ENCODE data around the gene SPOCK1. TPM values are rescaled to one million over a fixed set of nuclear protein-coding genes. Genes with fewer than 3 reads are reported as not detected.
A peak's percentile ranks its signal among the peaks of the same experiment; 100 is the strongest.

Gene SPOCK1
- total and polyA plus RNA-seq, 2 donors (not counting 3 experiments of a cell fraction or from before 2014, with no cell fraction given), result 144 to 280 TPM

DNA sequence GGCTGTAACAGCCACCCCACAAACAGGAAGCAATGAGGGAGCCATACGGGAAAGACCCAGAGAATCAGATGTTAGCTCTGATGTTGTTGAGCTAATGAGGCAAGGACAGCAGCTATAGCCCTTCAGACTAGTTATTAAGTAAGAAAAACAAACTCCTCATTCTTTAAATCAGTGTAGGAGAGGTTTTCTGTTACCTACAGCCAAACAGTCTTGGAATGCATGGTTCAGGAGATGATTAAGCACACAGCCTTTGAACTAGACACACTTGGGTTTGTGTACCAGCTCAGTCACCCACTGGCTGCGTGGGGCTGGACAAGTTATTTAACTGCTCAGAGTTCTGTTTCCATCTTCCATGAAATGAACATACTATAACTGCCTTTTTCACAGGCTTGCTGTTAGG is 68.1 kb downstream of the SPOCK1 start:
- no peaks in the 10 kb centered on the region for H4K20me1 ChIP-seq (replicated peaks; ENCODE audit: control insufficient read depth, extremely low read depth, insufficient read depth, low read length)

DNA sequence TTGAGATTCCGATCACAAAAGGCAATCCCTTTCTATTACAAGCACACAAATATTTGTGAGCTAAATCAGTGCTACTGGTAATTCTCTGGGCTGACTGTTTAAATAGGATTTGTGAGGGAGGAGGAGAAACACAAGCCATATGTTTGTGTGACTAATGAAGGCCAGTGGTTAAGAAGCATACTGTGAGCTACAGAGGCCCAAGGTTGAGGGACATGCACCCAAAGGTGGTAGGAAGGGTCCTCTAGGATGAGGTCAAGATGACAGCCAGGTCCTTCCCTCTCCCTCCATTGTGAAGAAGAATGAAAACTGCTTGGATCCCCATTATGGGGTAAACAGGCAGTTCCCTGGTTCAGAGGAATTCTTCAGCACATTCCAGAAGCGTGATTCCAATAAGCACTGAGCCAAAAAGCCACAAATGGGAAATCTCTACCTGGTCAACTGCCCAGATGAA is 83.9 kb downstream of the SPOCK1 start:
- FAIRE-seq, result no peak

More for the DNA sequence above, 68.1 kb downstream of the SPOCK1 start:
- dilution Hi-C loops (cut with MboI; ENCODE audit: extremely low pct_ligation_motif_present, low sequenced_read_pairs), result no loop called here
- intact Hi-C loops (cut with micrococcal nuclease), result no loop called here
- H2AFZ ChIP-seq (ENCODE audit: low read depth, low read length), result no peak overlapping the region
- no peaks in the 10 kb centered on the region for H3K27me3 ChIP-seq (ENCODE audit: control insufficient read depth in 2 of 2, insufficient read depth in 2 of 2, low read length in 2 of 2)
- TF ChIP-seq EZH2 (IDR thresholded peaks at IDR 0.05; ENCODE audit: borderline replicate concordance, low read depth, low read length, severe bottlenecking) (no peak), MYC (IDR thresholded peaks at IDR 0.05; ENCODE audit: low read depth, low read length) (no peak)
- H3K9ac ChIP-seq (replicated peaks; ENCODE audit: extremely low read depth, insufficient read depth, low read length), result no peak overlapping the region
- no peaks in the 10 kb centered on the region for H3K9me3 ChIP-seq (replicated peaks; ENCODE audit: control insufficient read depth, insufficient read depth, low read length)
- H3K4me1 ChIP-seq (ENCODE audit: control insufficient read depth, extremely low read depth, insufficient read depth, low read length), result peaks cover under 1% of the 10 kb centered on the region
- no peak overlapping the region for H3K4me3 ChIP-seq (replicated peaks in 1 of 3; ENCODE audit: insufficient read depth in 1 of 3, low read depth in 1 of 3, low read length in 3 of 3)
- no peak for FAIRE-seq
- no peaks in the 10 kb centered on the region for H3K36me3 ChIP-seq (ENCODE audit: control insufficient read depth in 2 of 2, extremely low read depth in 1 of 2, insufficient read depth in 2 of 2, low read length in 2 of 2)
- no peak for DNase-seq (ENCODE audit: low read depth, low spot score)
- no peaks in the 10 kb centered on the region for H3K9me1 ChIP-seq (replicated peaks; ENCODE audit: control insufficient read depth, extremely low read depth, insufficient read depth, low read length)
- CTCF ChIA-PET, result interaction anchor here (0.6 to 0.9 kb wide), 2 partner anchors 86 to 111 kb away, joined by 3 read pairs; no protein-coding TSS in a partner anchor
- peaks cover 58% of the 10 kb centered on the region for H3K79me2 ChIP-seq (ENCODE audit: control insufficient read depth, insufficient read depth, low read length)
- no peak overlapping the region for H3K4me2 ChIP-seq (ENCODE audit: insufficient read depth, low read length)
- POLR2A ChIA-PET, result no interaction called here
- no TSS peak for BruUV-seq (replicated peaks)
- no peak overlapping the region for H3K27ac ChIP-seq (ENCODE audit: insufficient read depth, low read depth, low read length)

More for the DNA sequence above, 83.9 kb downstream of the SPOCK1 start:
- H3K79me2 ChIP-seq (ENCODE audit: control insufficient read depth, insufficient read depth, low read length), result peaks cover 45% of the 10 kb centered on the region
- no peak overlapping the region for H3K4me2 ChIP-seq (ENCODE audit: insufficient read depth, low read length)
- TF ChIP-seq FOS (IDR thresholded peaks at IDR 0.05; ENCODE audit: borderline replicate concordance, insufficient read depth, low read length), result no peak
- TF ChIP-seq POLR2A (IDR thresholded peaks at IDR 0.05; ENCODE audit: low read depth, low read length), result no peak
- no peak for TF ChIP-seq MYC (IDR thresholded peaks at IDR 0.05; ENCODE audit: low read depth, low read length)
- no peak for TF ChIP-seq GATA2 (IDR thresholded peaks at IDR 0.05; ENCODE audit: insufficient read depth, insufficient read length, low read depth, low read length)
- TF ChIP-seq JUN (IDR thresholded peaks at IDR 0.05; ENCODE audit: borderline replicate concordance, insufficient read depth, insufficient read length, low read depth), result no peak
- TF ChIP-seq POLR2AphosphoS5 (IDR thresholded peaks at IDR 0.05; ENCODE audit: insufficient read depth, low read depth, low read length), result no peak
- TF ChIP-seq MAX (IDR thresholded peaks at IDR 0.05; ENCODE audit: insufficient read depth, insufficient read length), result no peak
- no peaks in the 10 kb centered on the region for H3K36me3 ChIP-seq (ENCODE audit: control insufficient read depth in 2 of 2, extremely low read depth in 1 of 2, insufficient read depth in 2 of 2, low read length in 2 of 2)
- no peaks in the 10 kb centered on the region for H3K9me3 ChIP-seq (replicated peaks; ENCODE audit: control insufficient read depth, insufficient read depth, low read length)
- dilution Hi-C loops (cut with MboI; ENCODE audit: extremely low pct_ligation_motif_present, low sequenced_read_pairs) (no loop called here), intact Hi-C loops (cut with micrococcal nuclease) (no loop called here)
- POLR2A ChIA-PET, result no interaction called here
- no peak overlapping the region for H3K9ac ChIP-seq (replicated peaks; ENCODE audit: extremely low read depth, insufficient read depth, low read length)
- peak overlapping the region; percentile 3 for H3K27ac ChIP-seq (ENCODE audit: insufficient read depth, low read depth, low read length)
- peaks cover 14% of the 10 kb centered on the region for H3K4me1 ChIP-seq (ENCODE audit: control insufficient read depth, extremely low read depth, insufficient read depth, low read length)
- H2AFZ ChIP-seq (ENCODE audit: low read depth, low read length), result no peak overlapping the region
- peak; percentile 11 for DNase-seq (ENCODE audit: low read depth, low spot score)
- BruUV-seq (replicated peaks), result no TSS peak
- H3K4me3 ChIP-seq (replicated peaks in 1 of 3; ENCODE audit: insufficient read depth in 1 of 3, low read depth in 1 of 3, low read length in 3 of 3), result no peak overlapping the region
- no peaks in the 10 kb centered on the region for H3K9me1 ChIP-seq (replicated peaks; ENCODE audit: control insufficient read depth, extremely low read depth, insufficient read depth, low read length)
- H3K27me3 ChIP-seq (ENCODE audit: control insufficient read depth in 2 of 2, insufficient read depth in 2 of 2, low read length in 2 of 2), result no peaks in the 10 kb centered on the region
- CTCF ChIA-PET, result interaction anchor here (1.1 to 1.9 kb wide), 4 partner anchors 8 to 95 kb away, joined by 3 to 7 read pairs (median 3); no protein-coding TSS in a partner anchor
- H4K20me1 ChIP-seq (replicated peaks; ENCODE audit: control insufficient read depth, extremely low read depth, insufficient read depth, low read length), result no peaks in the 10 kb centered on the region

All from endothelial cell of umbilical vein (primary cell).